Measurements from ENCODE around the gene TSPO. TPM values are rescaled to one million over a fixed set of nuclear protein-coding genes. Genes with fewer than 3 reads are reported as not detected.
"Not testable (repeated sequence)": the region's sequence is repeated elsewhere in the genome, so short reads cannot be mapped to it uniquely, and the experiment has no call there.

TSPO gene
- total and polyA plus RNA-seq, 2 of the 13 experiments (the other 11 are each of a cell fraction or from before 2014, with no cell fraction given), result 0.46 to 1.4 TPM

DNA sequence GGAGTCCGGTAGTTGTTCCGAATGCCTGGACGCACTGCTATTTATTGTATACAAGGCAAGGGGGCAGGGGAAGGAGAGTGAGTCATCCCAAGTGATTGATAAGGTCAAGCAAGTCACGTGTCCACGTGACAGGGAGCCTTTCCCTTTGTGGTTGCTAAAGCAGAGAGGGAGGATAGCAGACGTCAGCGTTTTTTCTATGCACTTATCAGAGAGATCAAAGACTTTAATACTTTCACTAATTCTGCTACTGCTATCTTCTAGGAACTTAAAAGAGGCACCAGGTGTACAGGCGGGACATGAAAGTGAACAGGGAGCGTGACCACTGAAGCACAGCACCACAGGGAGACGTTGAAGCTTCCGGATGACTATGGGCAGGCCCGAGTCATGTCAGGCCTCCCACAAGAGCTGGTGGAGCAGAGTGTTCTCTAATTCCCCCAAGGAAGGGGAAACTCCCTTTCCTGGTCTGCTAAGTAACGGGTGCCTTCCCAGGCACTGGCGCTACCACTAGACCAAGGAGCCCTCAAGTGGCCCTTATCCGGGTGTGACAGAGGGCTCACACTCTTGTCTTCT lies 47.2 kb upstream of the TSPO start (continued):
- TF ChIP-seq SOX6 (IDR thresholded peaks at IDR 0.05); CREB1 (CRISPR knock-in tag; IDR thresholded peaks at IDR 0.05); FOXA1 (IDR thresholded peaks at IDR 0.05): not testable (repeated sequence)
- peak; percentile 90 for TF ChIP-seq SOX6 (CRISPR knock-in tag; IDR thresholded peaks at IDR 0.05)
- TF ChIP-seq CREB1 (IDR thresholded peaks at IDR 0.05), result peak; percentile 48; the same call in 1 of the 2 replicates
- 0 out of 2 replicates have a peak, but pooled peaks have one; percentile 44 for TF ChIP-seq HHEX (CRISPR knock-in tag; IDR thresholded peaks at IDR 0.05)
- TF ChIP-seq ZNF224 (CRISPR knock-in tag; IDR thresholded peaks at IDR 0.05), result 0 out of 2 replicates have a peak, but pooled peaks have one; percentile 55
- peak; percentile 43 for TF ChIP-seq MNT (IDR thresholded peaks at IDR 0.05)
- 0 out of 4 replicates have a peak, but pooled peaks of 1 of the 2 experiments have one; percentile 25 for TF ChIP-seq HMGXB4 (CRISPR knock-in tag; IDR thresholded peaks at IDR 0.05; ENCODE audit: borderline replicate concordance in 1 of 2, low read depth in 1 of 2)
- TF ChIP-seq, protein P1, sequence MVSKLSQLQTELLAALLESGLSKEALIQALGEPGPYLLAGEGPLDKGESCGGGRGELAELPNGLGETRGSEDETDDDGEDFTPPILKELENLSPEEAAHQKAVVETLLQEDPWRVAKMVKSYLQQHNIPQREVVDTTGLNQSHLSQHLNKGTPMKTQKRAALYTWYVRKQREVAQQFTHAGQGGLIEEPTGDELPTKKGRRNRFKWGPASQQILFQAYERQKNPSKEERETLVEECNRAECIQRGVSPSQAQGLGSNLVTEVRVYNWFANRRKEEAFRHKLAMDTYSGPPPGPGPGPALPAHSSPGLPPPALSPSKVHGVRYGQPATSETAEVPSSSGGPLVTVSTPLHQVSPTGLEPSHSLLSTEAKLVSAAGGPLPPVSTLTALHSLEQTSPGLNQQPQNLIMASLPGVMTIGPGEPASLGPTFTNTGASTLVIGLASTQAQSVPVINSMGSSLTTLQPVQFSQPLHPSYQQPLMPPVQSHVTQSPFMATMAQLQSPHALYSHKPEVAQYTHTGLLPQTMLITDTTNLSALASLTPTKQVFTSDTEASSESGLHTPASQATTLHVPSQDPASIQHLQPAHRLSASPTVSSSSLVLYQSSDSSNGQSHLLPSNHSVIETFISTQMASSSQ (IDR thresholded peaks at IDR 0.05; ENCODE audit: low read depth), result not testable (repeated sequence)
- TF ChIP-seq, protein P1 (CRISPR knock-in tag; IDR thresholded peaks at IDR 0.05; ENCODE audit: borderline replicate concordance), result 0 out of 2 replicates have a peak, but pooled peaks have one; percentile 41
- peak; percentile 41; the same call in 1 of the 2 replicates for TF ChIP-seq NCOR1 (IDR thresholded peaks at IDR 0.05; ENCODE audit: borderline replicate concordance, low read length)
- TF ChIP-seq, protein P2, sequence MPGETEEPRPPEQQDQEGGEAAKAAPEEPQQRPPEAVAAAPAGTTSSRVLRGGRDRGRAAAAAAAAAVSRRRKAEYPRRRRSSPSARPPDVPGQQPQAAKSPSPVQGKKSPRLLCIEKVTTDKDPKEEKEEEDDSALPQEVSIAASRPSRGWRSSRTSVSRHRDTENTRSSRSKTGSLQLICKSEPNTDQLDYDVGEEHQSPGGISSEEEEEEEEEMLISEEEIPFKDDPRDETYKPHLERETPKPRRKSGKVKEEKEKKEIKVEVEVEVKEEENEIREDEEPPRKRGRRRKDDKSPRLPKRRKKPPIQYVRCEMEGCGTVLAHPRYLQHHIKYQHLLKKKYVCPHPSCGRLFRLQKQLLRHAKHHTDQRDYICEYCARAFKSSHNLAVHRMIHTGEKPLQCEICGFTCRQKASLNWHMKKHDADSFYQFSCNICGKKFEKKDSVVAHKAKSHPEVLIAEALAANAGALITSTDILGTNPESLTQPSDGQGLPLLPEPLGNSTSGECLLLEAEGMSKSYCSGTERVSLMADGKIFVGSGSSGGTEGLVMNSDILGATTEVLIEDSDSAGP (CRISPR knock-in tag; IDR thresholded peaks at IDR 0.05; ENCODE audit: borderline replicate concordance), result 0 out of 2 replicates have a peak, but pooled peaks have one; percentile 26
- TF ChIP-seq MEIS1 (CRISPR knock-in tag; IDR thresholded peaks at IDR 0.05; ENCODE audit: borderline replicate concordance), result peak; percentile 72; the same call in 1 of the 2 replicates
- peak; percentile 88 for TF ChIP-seq NR2F6 (IDR thresholded peaks at IDR 0.05)
- TF ChIP-seq NR2F6 (CRISPR knock-in tag; IDR thresholded peaks at IDR 0.05), result peak; percentile 89
- TF ChIP-seq HOXA5 (CRISPR knock-in tag; IDR thresholded peaks at IDR 0.05), result 0 out of 2 replicates have a peak, but pooled peaks have one; percentile 60
- TF ChIP-seq MAFK (conservative IDR thresholded peaks at IDR 0.05 in 1 of 2, IDR thresholded peaks at IDR 0.05 in 1 of 2; ENCODE audit: low read length in 2 of 2), result peak; percentile 97
- peak; percentile 70 for TF ChIP-seq SOX13 (IDR thresholded peaks at IDR 0.05)
- TF ChIP-seq SOX13 (CRISPR knock-in tag; conservative IDR thresholded peaks at IDR 0.05 in 1 of 2, IDR thresholded peaks at IDR 0.05 in 1 of 2), result peak in 1 of 2 experiments; percentile 83; a peak in 2 of 4 replicates
- peak; percentile 72 for TF ChIP-seq FOXA1 (CRISPR knock-in tag; IDR thresholded peaks at IDR 0.05)
- peak; percentile 96 for TF ChIP-seq JUND (CRISPR knock-in tag; IDR thresholded peaks at IDR 0.05)

Data from HepG2 (cell line).